Measurements from ENCODE around the gene PTCH2. TPM values are rescaled to one million over a fixed set of nuclear protein-coding genes. Genes with fewer than 3 reads are reported as not detected.
A peak's percentile ranks its signal among the peaks of the same experiment; 100 is the strongest.

Gene PTCH2
- total and polyA plus RNA-seq, 2 of the 13 experiments (the other 11 are each of a cell fraction or from before 2014, with no cell fraction given) = 0.60 to 1.5 TPM

DNA sequence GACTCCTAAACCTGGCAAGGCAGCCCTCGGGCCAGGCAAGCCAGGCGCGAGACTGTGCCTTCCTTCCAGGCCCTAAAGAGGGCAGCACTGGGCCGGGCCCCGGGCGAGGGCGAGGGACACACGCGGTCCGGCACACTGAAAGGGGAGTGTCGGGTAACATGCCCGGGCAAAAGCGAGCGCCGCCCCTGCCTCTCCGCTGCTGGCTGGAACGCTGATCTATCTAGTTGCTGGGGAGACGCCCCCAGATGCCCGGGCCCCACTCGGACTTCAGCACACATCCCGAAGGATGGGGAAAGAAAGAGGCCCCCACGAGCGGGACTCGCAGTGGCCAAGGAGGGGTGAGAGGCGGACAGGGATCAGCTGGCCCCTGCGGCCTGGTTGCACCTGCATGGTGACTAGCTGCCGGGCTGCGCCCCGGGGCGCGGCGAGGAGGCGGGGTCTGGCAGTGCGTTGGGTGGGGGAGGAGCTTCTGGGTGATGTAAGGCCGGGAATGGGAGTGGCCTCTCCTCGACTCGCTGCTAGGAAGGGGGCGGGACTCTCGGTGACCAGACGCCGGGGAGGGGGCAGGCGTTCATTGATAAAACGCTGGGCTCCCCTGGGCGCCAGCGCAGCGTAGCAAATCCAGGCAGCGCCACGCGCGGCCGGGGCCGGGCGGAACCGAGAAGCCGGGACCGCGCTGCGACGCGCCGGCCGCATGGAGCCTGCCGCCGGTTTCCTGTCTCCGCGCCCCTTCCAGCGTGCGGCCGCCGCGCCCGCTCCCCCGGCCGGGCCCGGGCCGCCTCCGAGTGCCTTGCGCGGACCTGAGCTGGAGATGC, 43.1 kb downstream of the PTCH2 start, which contains the start of gene PLK3 (continued):
- TF ChIP-seq, protein P1, sequence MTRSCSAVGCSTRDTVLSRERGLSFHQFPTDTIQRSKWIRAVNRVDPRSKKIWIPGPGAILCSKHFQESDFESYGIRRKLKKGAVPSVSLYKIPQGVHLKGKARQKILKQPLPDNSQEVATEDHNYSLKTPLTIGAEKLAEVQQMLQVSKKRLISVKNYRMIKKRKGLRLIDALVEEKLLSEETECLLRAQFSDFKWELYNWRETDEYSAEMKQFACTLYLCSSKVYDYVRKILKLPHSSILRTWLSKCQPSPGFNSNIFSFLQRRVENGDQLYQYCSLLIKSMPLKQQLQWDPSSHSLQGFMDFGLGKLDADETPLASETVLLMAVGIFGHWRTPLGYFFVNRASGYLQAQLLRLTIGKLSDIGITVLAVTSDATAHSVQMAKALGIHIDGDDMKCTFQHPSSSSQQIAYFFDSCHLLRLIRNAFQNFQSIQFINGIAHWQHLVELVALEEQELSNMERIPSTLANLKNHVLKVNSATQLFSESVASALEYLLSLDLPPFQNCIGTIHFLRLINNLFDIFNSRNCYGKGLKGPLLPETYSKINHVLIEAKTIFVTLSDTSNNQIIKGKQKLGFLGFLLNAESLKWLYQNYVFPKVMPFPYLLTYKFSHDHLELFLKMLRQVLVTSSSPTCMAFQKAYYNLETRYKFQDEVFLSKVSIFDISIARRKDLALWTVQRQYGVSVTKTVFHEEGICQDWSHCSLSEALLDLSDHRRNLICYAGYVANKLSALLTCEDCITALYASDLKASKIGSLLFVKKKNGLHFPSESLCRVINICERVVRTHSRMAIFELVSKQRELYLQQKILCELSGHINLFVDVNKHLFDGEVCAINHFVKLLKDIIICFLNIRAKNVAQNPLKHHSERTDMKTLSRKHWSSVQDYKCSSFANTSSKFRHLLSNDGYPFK (CRISPR knock-in tag; IDR thresholded peaks at IDR 0.05; ENCODE audit: borderline replicate concordance) = peak; percentile 58; the same call in 1 of the 2 replicates
- TF ChIP-seq NONO (IDR thresholded peaks at IDR 0.05) (no peak), NONO (CRISPR knock-in tag; conservative IDR thresholded peaks at IDR 0.05) (peak; percentile 95), NAIF1 (CRISPR knock-in tag; IDR thresholded peaks at IDR 0.05; ENCODE audit: borderline replicate concordance) (peak; percentile 59; the same call in 1 of the 2 replicates), REL (CRISPR knock-in tag; conservative IDR thresholded peaks at IDR 0.05) (peak; percentile 82; the same call in 1 of the 2 replicates), RAD21 (CRISPR knock-in tag; IDR thresholded peaks at IDR 0.05) (peak; percentile 92), ZNF724P (CRISPR knock-in tag; IDR thresholded peaks at IDR 0.05; ENCODE audit: borderline replicate concordance) (peak; percentile 25; the same call in 1 of the 2 replicates), MBD4 (IDR thresholded peaks at IDR 0.05; ENCODE audit: borderline replicate concordance, low read length) (no peak), SCMH1 (CRISPR knock-in tag; IDR thresholded peaks at IDR 0.05; ENCODE audit: borderline replicate concordance) (no peak), PHF5A (CRISPR knock-in tag; IDR thresholded peaks at IDR 0.05; ENCODE audit: low read depth, unreplicated experiment) (no peak), ZNF572 (CRISPR knock-in tag; IDR thresholded peaks at IDR 0.05) (no peak; the same call in 1 of the 2 replicates), EHMT2 (IDR thresholded peaks at IDR 0.05; ENCODE audit: borderline replicate concordance, low read depth, low read length) (no peak), CAMTA2 (CRISPR knock-in tag; IDR thresholded peaks at IDR 0.05; ENCODE audit: borderline replicate concordance) (no peak; the same call in 1 of the 2 replicates), MAZ (IDR thresholded peaks at IDR 0.05; ENCODE audit: borderline replicate concordance, low read depth, low read length) (peak; percentile 64; the same call in 1 of the 2 replicates), MAZ (CRISPR knock-in tag; IDR thresholded peaks at IDR 0.05; ENCODE audit: low read depth) (peak; percentile 59), ZNF549 (CRISPR knock-in tag; IDR thresholded peaks at IDR 0.05) (no peak), LCORL (IDR thresholded peaks at IDR 0.05) (no peak), LCORL (CRISPR knock-in tag; IDR thresholded peaks at IDR 0.05) (peak; percentile 94), HOXA3 (CRISPR knock-in tag; IDR thresholded peaks at IDR 0.05) (peak; percentile 75), ZNF124 (CRISPR knock-in tag; IDR thresholded peaks at IDR 0.05) (no peak), ZNF20 (CRISPR knock-in tag; IDR thresholded peaks at IDR 0.05) (no peak), KDM3A (CRISPR knock-in tag; IDR thresholded peaks at IDR 0.05; ENCODE audit: low read depth) (peak; percentile 71; the same call in 1 of the 2 replicates)
- TF ChIP-seq, protein P2, sequence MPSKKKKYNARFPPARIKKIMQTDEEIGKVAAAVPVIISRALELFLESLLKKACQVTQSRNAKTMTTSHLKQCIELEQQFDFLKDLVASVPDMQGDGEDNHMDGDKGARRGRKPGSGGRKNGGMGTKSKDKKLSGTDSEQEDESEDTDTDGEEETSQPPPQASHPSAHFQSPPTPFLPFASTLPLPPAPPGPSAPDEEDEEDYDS (CRISPR knock-in tag; IDR thresholded peaks at IDR 0.05) = peak; percentile 97
- TF ChIP-seq, protein P3, sequence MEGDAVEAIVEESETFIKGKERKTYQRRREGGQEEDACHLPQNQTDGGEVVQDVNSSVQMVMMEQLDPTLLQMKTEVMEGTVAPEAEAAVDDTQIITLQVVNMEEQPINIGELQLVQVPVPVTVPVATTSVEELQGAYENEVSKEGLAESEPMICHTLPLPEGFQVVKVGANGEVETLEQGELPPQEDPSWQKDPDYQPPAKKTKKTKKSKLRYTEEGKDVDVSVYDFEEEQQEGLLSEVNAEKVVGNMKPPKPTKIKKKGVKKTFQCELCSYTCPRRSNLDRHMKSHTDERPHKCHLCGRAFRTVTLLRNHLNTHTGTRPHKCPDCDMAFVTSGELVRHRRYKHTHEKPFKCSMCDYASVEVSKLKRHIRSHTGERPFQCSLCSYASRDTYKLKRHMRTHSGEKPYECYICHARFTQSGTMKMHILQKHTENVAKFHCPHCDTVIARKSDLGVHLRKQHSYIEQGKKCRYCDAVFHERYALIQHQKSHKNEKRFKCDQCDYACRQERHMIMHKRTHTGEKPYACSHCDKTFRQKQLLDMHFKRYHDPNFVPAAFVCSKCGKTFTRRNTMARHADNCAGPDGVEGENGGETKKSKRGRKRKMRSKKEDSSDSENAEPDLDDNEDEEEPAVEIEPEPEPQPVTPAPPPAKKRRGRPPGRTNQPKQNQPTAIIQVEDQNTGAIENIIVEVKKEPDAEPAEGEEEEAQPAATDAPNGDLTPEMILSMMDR (CRISPR knock-in tag; IDR thresholded peaks at IDR 0.05) = peak; percentile 98

Measured in HepG2 (cell line).